HFFc6 (cell line): ENCODE data around the gene NWD2. TPM values are rescaled to one million over a fixed set of nuclear protein-coding genes. Genes with fewer than 3 reads are reported as not detected.

Source experiments
- DNase-seq: peaks from one replicate; pipeline ENCODE4 v3.0.0-alpha.2; 2018
- H3K27ac Mint-ChIP-seq: 2 replicates; pipeline ENCODE4 v1.8.0; 2020; ENCODE audit warnings: mild to moderate bottlenecking, mixed read lengths
- H3K27me3 Mint-ChIP-seq: 2 replicates; pipeline ENCODE4 v1.8.0; 2021; ENCODE audit warnings: mild to moderate bottlenecking, moderate library complexity, mixed read lengths; ENCODE audit not compliant: insufficient read depth
- H3K36me3 Mint-ChIP-seq: 2 replicates; pipeline ENCODE4 v1.8.0; 2021; ENCODE audit warnings: low read depth, mixed read lengths
- H3K4me1 Mint-ChIP-seq: 2 replicates; pipeline ENCODE4 v1.8.0; 2020; ENCODE audit warnings: low read depth, mixed read lengths
- H3K4me3 Mint-ChIP-seq: 2 replicates; pipeline ENCODE4 v1.8.0; 2020; ENCODE audit warnings: mild to moderate bottlenecking, moderate library complexity, mixed read lengths
- H3K9me3 Mint-ChIP-seq: 2 replicates; pipeline ENCODE4 v1.8.0; 2020; ENCODE audit warnings: mild to moderate bottlenecking, mixed read lengths
- CTCF ChIP-seq: fragments of 200-600 bp; sonication (generic); IDR thresholded peaks from 2 replicates; pipeline ENCODE4 v1.5.0; 2021; ENCODE audit warnings: antibody characterized with exemption, mild to moderate bottlenecking
- total RNA-seq, 6 experiments: library from RNA; stranded (reverse); fragmentation: NEBNext Ultra II Directional; extraction: Animal tissue kit (Norgen Biotek cat#: 25700); gene quantifications; 2 replicates in 1 of 6; 3 replicates in 5 of 6; pipeline ENCODE4 v1.2.3, GENCODE V29; 2021

NWD2 gene
- total RNA-seq, 6 experiments from 2014 or later = not detected

- Mint-ChIP-seq H3K27me3 (peaks cover 2% of the 10 kb centered on the region), H3K4me1 (no peaks in the 10 kb centered on the region), H3K36me3 (no peaks in the 10 kb centered on the region), H3K4me3 (no peak overlapping the region), H3K27ac (no peak overlapping the region), H3K9me3 (no peaks in the 10 kb centered on the region)
- no peak for TF ChIP-seq CTCF
- no peak for DNase-seq
These were observed 177.1 kb downstream of the NWD2 start for GRCh38 chr4:37421614-37422013.

- TF ChIP-seq CTCF = no peak
- no peak for DNase-seq
- Mint-ChIP-seq H3K4me3 (no peak overlapping the region), H3K4me1 (no peaks in the 10 kb centered on the region), H3K27me3 (peaks cover 2% of the 10 kb centered on the region), H3K9me3 (no peaks in the 10 kb centered on the region), H3K36me3 (no peaks in the 10 kb centered on the region), H3K27ac (no peak overlapping the region)
These were observed 177.6 kb downstream of the NWD2 start for GRCh38 chr4:37422102-37422501.

GRCh38 chr4:37422638-37423037 lies 178.1 kb downstream of the NWD2 start:
- no peak for DNase-seq
- H3K27ac Mint-ChIP-seq = no peak overlapping the region
- TF ChIP-seq CTCF = no peak
- H3K4me1 Mint-ChIP-seq = no peaks in the 10 kb centered on the region
- no peak overlapping the region for H3K4me3 Mint-ChIP-seq
- no peaks in the 10 kb centered on the region for H3K36me3 Mint-ChIP-seq
- H3K27me3 Mint-ChIP-seq = peaks cover 2% of the 10 kb centered on the region
- H3K9me3 Mint-ChIP-seq = no peaks in the 10 kb centered on the region

GRCh38 chr4:37423310-37423709 lies 178.8 kb downstream of the NWD2 start:
- Mint-ChIP-seq H3K36me3 (no peaks in the 10 kb centered on the region), H3K27me3 (peaks cover 2% of the 10 kb centered on the region), H3K27ac (no peak overlapping the region), H3K9me3 (no peaks in the 10 kb centered on the region), H3K4me1 (no peaks in the 10 kb centered on the region), H3K4me3 (no peak overlapping the region)
- no peak for TF ChIP-seq CTCF
- DNase-seq = no peak

- H3K4me3 Mint-ChIP-seq = no peak overlapping the region
- H3K27me3 Mint-ChIP-seq = peaks cover 2% of the 10 kb centered on the region
- TF ChIP-seq CTCF = no peak
- no peak for DNase-seq
- H3K27ac Mint-ChIP-seq = no peak overlapping the region
- no peaks in the 10 kb centered on the region for H3K4me1 Mint-ChIP-seq
- no peaks in the 10 kb centered on the region for H3K36me3 Mint-ChIP-seq
- H3K9me3 Mint-ChIP-seq = no peaks in the 10 kb centered on the region
These were observed 180.2 kb downstream of the NWD2 start for GRCh38 chr4:37424753-37425152.

GRCh38 chr4:37425857-37426256 lies 181.3 kb downstream of the NWD2 start:
- H3K36me3 Mint-ChIP-seq = no peaks in the 10 kb centered on the region
- no peak overlapping the region for H3K27ac Mint-ChIP-seq
- no peak overlapping the region for H3K4me3 Mint-ChIP-seq
- no peaks in the 10 kb centered on the region for H3K4me1 Mint-ChIP-seq
- H3K27me3 Mint-ChIP-seq = no peaks in the 10 kb centered on the region; the same call in none of the 2 replicates
- no peak for TF ChIP-seq CTCF
- DNase-seq = no peak
- H3K9me3 Mint-ChIP-seq = no peaks in the 10 kb centered on the region
